HG03060 (cell line): ENCODE measurements around the gene UBQLN3.
A peak's percentile ranks its signal among the peaks of the same experiment; 100 is the strongest.

Source experiments
- ATAC-seq: cut with Tn5 transposase; IDR thresholded peaks from one replicate; pipeline ENCODE4 v1.9.1; 2021; ENCODE audit warnings: low read depth, moderate number of reproducible peaks; ENCODE audit not compliant: unreplicated experiment

The UBQLN3 gene

DNA sequence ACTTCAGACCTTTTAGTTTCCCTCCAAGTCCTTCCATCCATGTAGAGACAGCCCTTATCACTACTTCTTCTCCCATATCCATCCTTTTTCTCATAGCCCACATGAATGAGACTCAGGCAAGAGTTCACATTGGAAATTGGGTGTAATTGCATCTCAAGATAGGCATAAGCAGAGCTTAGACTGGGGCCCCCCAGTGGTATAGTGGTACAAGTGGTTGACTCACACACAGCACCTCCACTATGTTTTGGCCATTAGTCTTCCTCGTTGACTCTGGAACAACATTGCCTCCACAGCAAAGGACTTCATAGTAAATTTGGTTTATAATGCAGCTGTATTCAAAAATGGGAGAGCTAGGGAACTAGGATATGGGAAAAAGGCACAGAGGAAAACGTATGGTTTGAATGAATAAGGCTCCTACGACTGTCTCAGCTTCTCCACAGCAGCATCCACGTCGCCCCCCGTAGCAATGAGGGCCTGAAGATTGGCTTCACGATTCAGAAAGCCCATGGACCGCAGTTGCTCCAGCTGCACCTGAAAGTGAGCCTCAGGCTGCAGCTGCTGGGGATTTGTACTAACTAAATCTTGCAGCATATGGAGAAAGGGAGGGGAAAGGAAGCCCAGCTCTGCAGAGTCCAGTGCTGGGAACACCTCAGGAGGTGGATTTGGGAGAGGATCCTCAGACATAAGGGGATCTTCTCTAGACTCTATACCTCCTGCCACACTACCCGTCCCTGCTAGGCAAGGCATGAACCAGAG, 2.4 kb downstream of the UBQLN3 start:
- no peak for ATAC-seq

DNA sequence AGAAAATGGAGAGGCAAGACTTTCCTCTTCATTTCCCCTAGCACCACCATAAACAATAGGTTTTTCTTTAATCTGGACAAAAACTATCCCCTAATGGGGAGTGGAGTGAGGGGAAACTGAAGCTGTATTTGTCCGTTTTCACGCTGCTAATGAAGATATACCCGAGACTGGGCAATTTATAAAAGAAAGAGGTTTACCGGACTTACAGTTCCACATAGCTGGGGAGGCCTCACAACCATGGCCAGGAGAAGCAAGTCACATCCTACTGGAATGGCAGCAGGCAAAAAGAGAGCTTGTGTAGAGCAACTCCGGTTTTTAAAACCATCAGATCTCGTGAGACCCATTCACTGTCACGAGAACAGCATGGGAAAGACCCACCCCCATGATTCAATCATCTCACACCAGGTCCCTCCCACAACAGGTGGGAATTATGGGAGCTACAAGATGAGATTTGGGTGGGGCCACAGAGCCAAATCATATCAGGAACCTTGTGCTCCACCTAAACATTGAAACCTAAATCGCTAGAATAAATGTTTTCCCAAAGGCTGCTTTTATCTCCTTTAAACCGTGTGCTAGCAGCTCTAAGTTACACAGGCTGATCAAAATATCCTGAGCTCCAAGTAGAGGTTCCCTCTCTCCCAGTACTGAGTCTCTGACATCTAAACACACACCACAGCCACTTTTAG, 4.3 kb downstream of the UBQLN3 start:
- no peak for ATAC-seq

DNA sequence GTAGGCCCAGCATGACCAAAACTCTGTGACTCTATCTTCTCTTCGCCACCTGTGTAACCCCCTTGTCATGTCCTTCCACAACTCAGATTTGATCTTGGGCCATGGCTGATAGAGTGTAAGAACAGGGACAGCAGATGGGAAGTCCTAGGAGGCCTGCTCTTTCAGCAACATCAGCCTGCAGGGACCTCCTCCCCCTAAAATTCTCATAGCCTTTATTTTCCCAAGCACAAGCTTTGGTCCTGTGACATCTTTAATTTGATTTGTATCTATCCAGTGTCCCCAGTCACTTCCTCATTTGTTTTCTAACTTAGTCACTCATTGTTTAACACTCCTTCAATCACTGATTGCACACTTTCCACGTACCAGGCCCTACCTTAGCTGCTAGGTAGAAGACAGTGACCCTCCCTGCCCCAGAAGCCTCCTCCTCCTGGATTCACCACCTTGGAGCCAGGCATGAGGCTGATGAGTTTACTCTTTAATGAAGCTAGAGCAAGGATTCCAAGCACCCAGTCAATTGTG, 5.3 kb downstream of the UBQLN3 start:
- no peak for ATAC-seq

DNA sequence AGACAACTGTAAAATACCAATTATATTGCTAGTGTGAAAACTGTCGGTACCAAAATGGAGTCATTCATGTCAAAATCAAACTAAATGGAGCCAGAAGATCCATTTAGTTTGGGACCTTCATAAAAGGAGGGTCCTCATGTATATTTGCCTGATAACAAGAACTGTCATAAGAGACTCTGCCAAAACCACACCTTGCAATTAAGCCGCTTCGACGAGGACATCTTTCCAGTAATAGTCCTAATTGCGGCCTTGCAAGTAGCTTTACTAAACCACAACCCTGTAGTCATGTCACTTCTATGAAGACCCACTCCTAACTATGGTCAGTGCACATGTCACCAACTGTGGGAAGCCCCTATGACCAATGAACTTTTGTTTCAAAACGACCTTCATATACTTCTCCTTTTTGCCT, 9.4 kb downstream of the UBQLN3 start:
- no peak for ATAC-seq

DNA sequence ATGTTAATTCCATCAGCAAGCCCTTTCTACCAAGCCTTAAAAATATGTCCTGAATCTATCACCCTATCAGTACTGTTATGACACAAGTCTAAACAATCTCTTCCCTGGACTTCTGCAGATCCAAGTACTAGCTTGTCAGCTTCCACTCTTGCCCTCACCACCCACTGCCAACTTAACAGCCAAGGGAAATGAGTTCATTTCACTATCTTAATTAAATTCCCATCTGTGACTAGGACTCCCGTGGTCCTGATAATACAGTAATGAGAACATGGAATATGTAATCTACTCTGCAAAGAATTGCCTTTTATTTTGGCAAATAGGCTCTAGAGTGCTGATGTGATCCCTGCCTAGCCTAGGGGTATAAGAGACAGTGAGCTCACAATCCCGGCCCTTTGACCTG, 10.1 kb downstream of the UBQLN3 start:
- no peak for ATAC-seq

DNA sequence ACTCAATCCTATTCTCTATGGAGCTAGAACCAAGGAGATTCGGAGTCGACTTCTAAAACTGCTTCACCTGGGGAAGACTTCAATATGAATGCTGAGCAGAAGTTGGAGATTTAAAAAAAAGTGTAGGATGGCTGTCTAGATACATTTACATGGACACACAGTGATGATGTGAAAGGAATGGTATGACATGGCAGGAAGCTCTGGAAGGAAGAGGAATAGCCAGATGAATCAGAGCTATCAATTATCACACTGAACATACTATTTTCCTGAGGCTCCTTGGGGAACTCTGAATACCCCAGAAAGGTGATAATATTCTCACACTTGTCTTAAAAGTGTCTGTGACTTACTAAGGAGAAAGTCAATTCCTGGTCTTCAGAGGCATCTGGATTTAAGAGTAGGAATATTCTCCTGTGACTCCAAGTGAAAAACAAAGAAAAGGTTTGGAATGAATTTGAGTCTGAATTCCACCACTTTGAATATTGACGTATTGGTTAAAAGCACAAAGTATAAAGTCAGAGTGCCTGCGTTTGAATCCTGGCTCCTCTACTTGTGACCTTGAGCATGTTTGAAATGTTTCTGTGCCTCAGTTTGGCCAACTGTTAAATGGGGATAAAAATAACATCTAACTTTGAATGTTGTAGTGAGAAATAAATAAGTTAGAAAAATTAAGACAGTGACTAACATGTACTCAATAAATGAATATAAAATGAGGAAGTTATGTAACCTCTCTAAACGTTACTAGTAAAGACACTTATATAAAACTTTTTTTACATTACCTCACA, 20.0 kb downstream of the UBQLN3 start:
- no peak for ATAC-seq

DNA sequence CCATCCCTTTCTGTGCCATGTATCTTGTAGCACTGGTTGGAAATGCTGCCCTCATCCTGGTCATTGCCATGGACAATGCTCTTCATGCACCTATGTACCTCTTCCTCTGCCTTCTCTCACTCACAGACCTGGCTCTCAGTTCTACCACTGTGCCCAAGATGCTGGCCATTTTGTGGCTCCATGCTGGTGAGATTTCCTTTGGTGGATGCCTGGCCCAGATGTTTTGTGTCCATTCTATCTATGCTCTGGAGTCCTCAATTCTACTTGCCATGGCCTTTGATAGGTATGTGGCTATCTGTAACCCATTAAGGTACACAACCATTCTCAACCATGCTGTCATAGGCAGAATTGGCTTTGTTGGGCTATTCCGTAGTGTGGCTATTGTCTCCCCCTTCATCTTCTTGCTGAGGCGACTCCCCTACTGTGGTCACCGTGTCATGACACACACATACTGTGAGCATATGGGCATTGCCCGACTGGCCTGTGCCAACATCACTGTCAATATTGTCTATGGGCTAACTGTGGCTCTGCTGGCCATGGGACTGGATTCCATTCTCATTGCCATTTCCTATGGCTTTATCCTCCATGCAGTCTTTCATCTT, 20.9 kb downstream of the UBQLN3 start:
- ATAC-seq, result no peak

DNA sequence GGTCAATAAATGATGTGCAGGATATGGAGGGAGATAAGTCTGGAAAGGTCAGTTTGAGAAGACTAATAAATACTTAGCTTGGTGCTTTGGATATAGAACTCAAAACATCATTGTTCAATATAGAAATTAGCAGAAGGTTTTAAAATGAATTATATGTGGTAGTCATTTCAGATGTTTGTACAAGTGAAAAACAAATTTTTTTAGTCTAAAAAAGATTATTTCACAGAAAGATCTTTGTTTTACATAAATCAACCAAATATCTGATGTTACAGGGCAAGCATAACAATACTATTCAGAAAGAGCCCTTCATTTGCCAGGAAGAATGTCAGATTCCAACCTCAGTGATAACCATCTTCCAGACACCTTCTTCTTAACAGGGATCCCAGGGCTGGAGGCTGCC, 21.4 kb downstream of the UBQLN3 start, which contains the start of gene OR52D1:
Gene OR52D1, plus strand, starts transcription at position 301 of the 400 bp plus-strand sequence. Its CDS starts 22 bp downstream, at position 323.
- no peak for ATAC-seq

DNA sequence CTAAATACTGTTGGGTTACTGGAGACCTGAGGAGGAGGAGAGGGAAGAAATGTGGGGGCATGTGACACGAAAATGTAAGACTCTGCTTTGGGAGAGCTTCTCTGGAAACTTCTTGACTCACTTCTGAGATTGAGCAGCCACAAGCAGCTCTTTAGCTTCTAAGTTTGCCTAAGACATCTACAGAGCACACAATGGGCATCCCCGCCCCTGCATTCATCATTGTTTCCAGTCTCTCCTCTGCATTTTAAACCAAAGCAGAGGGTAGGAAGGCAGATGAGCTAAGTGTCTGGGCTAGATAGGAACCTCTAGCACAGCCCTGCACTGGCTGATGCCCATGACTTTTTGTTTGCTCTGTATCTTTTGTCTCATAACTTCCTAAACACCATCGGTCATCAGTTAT, 23.3 kb downstream of the UBQLN3 start:
- no peak for ATAC-seq

DNA sequence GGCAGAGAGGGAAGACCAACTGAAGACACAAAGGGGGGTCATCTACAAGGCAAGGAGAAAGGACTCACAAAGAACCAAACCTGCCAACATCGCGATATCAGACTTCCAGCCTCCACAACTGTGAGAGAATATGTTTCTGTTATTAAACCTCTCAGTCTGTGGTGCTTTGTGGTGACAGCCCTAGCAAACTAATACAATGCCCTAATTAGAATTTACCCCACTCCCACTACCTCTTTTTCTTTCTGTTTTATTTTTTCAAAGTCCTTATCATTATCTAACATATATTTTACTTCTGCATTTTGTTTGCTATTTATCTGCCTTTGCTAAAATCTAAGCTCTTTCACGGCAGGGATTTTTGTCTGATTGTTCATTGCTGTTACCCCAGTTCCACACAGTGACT, 23.8 kb downstream of the UBQLN3 start:
- no peak for ATAC-seq

DNA sequence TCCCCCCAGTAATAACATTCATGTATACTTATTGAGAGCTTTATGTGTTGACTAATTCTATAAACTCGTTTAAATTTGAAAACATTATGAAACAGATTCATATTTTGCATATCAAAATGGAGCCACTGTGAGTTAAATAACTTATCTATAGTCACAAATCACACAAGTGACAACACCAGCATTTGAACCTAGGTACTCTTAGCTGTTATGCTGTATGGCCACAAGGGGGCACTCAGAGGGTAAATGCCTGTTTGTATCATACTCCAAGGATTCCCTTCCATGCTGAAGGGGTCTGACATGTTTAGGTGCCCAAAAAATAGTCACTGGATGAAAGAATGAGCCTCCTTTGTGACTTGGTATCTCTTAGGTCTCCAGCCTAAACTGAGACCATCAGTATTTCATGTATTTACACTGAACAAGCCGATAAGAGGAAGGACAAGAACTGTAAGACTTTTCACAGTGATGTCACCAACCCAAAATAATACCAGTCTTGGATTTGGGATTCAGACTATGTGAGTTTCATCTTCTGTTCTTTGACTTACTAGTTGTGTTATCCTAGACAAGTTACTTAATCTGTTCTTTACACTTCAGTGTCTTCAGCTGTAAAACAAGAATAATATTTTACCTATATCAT, 33.5 kb downstream of the UBQLN3 start:
- peak; percentile 75 for ATAC-seq

DNA sequence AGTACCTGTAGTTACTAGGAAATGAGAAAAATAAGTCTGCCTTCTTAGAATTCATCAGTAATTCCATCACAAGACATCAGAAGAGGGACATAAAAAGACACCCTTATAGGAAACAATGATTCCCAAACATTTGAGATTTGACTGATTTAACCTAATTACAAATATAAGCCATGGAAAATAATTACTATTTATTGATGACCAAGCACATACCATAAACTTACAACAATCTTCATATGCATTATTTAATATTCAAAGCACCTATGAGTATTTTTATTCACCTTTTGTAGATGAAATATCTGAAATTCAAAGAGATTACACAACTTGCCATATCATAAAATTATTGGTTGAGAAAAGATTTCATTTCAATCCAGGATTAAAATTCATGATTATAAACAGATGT, 35.8 kb downstream of the UBQLN3 start:
- no peak for ATAC-seq

DNA sequence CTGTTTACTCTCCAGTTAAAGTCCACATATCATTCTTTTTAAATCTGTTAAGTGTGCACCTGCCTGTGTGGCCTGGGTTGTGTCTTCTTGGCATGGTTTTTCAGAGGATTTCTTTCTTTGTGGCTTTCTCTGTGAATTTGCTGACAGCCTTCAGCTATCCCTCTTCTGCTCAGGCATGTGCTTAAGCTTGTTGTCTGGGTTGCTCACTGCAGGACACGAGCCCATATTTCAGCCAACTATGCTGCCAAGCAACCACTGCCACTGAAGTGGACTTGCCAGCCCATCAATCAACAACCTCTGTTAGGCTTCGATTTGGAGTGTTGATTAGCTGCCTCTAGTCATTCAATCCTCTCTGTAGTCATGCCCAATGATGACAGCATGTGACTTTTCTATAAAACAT, 42.2 kb downstream of the UBQLN3 start:
- no peak for ATAC-seq

DNA sequence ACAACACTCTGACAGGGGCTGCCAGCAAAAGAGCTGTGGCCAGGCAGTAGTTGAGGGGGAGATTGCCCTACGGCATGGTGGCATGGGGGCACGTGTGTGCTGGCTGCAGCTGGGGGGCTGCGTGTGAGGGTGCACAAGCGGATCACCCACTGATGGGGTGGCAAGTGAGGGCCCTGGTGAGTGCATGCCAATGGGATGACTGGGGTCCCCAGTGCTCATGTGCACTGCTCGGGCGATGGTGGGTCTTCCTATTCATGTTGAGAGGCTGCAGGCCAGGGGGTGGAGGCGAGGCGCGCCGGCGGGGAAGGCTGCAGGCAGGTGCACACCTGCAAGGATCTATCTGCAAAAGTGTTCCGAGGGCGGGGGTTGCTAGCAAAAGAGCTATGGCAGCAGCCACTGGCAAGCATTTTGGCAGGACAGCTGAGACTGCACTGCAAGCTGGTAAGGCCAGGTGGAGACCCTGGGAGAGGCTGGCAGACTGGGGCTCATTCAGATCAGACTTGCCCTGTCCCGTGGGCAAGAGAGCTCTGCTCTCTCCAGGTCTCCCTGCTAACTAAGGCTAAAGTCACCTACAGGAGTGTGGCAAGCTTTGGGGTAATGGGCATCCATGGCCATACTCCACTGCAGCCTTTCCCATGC, 48.7 kb downstream of the UBQLN3 start:
- ATAC-seq, result no peak
